Stimulated activated CD8-positive, alpha-beta memory T cell treated with anti-CD3 and anti-CD28 coated beads, Interleukin-4, amount 100 ng/mL, for 48 hours (primary cell): ENCODE data around the gene CEBPZ.
"Not testable (repeated sequence)": the region's sequence is repeated elsewhere in the genome, so short reads cannot be mapped to it uniquely, and the experiment has no call there.

Experiments
- DNase-seq: peaks from one replicate; pipeline ENCODE4 v3.0.0-alpha.2; 2020

CEBPZ gene

DNA sequence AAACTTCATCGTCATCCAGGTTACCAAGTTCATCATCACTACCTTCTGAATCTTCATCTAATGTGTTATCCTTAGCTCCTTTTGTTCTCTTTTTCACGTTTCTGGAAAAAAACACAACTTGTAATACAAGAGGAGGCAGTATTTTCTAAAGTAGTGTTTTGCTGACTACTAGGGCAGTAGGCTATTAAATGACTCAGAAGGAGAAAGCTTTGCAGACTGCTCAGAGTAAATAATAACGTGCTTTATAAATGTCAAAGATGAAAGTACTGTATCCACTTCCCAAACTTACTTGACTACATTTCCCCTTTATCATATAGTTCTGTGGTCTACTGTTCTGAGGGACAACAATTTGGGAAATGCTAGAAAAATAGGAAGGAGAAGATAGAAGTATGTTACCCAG is 19.5 kb downstream of the CEBPZ start:
- DNase-seq = no peak

DNA sequence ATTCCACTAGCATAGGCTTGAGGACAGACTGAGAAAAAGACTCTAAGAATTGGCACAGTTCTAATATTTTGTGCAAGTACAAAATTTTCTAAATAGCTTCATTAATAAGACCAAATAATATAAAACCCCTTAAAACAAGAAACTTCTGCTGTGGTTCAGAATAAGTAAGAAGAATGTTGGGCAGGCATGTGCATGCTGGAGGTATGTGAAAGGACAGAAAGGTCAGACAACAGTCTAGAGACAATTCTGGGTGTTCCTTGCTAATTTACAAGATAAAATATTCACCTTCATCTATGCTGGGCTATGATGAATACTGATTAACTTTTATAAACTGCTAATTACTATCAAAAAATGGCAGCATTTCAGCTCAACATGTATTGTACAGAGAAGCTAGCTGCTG is 20.2 kb downstream of the CEBPZ start:
- no peak for DNase-seq

DNA sequence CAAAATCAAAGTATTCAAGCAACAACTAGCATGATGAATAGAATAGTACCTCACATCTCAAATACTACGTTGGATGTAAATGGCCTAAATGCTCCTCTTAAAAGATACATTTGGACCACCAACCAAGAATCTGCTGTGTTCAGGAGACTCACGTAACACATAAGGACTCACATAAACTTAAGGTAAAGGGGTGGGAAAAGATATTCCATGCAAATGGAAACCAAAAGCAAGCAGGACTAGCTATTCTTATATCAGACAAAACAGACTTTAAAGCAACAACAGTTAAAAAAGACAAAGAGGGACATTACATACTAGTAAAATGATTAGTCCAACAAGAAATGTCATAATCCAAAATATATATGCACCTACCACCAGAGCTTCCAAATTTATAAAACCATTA is 24.6 kb downstream of the CEBPZ start:
- DNase-seq = not testable (repeated sequence)

DNA sequence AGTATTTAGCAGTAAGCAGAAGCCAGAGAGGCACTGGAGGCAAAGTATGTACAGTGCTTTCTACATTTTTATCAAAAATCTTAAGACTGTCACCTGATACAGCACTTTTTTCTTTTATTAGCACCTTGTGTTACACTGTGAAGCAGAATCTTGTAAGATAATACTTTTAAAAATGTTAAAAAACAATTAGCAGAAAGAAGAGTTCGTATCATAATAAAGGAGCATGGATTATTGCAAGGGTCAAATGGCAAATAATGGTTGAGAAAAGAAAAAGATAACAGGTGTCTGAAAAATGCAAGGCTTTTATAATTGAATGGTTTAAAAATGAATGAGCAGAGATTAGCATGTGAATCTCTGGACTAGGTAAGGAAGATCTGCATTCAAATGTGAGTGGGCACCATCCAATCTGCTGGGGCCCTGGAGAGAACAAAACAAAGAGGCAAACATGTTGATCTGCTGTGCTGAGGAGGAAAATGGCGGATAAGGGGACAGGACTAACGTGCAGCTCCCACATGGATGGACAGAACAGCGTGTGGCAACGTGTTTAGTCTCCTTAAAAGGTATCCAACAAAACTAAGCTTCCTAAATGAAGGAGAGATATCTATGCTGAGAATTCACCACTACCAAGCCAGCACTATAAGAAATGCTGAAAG is 25.6 kb downstream of the CEBPZ start:
- DNase-seq = no peak

DNA sequence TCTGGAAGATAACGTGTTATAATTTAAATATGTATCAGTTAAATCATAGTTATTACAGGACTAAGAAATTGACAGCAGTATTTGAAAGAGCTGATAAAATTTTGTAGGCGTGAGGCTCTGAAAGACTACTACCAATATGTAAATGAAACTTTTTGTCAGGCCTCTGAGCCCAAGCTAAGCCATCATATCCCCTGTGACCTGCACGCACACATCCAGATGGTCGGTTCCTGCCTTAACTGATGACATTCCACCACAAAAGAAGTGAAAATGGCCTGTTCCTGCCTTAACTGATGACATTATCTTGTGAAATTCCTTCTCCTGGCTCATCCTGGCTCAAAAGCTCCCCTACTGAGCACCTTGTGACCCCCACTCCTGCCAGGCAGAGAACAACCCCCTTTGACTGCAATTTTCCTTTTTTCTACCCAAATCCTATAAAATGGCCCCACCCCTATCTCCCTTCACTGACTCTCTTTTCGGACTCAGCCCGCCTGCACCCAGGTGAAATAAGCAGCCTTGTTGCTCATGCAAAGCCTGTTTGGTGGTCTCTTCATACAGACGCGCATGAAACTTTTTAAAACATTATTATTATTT is 26.2 kb downstream of the CEBPZ start:
- not testable (repeated sequence) for DNase-seq

DNA sequence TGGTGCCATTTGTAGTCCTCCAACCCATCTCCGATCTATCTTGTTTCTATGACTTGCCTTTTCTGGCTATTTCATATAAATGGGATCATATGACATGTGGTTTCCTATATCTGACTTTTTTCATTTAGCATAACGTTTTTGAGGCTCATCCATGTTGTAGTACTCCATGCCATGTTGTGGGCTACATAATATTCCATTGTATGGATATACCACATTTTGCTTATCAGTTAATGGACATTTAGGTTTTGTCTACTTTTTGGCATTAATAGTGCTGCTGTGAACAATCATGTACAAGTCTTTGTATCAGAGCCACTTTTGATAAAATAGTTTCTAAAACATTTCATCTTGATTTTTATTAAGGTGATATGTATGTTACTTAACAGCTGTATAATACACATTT is 27.7 kb downstream of the CEBPZ start:
- no peak for DNase-seq

DNA sequence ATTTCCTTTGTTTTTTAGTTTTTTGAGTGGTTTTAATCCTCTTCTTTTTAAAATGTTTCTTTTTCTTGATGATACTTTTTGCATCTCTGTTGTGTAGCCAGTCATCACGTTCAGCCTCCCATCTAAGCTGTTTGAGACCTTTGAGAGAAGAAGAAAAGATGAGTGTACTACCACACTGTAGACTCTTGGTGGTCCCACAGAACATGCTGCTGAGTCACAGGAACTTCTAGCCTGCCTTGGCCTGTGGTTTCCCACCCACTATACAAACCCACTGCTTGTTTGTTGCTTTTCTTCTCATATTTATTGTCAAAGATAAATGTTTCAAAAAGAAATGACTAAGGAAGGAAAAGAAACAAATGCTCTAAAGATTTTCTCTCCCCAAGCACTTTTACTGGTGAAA is 29.6 kb downstream of the CEBPZ start:
- peak; percentile 65 for DNase-seq

DNA sequence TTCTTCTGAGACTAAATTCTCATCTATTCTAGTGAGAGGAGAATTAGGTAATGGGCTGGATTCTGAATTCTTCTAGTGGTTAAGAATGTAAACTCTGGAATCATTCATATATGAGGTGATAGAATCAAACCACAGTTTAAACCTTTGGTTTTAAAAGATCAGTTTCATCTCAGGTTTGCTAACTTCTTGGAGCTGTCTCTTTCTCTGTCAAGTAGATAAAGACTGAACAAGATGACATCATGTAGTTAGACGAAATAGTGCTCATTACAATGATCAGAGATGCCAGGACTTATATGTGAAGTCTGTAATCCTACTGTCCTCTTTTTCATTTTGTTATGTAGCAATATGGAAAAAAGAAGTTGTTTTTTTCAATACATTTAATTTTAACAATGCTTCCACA is 30.2 kb downstream of the CEBPZ start:
- DNase-seq = no peak

DNA sequence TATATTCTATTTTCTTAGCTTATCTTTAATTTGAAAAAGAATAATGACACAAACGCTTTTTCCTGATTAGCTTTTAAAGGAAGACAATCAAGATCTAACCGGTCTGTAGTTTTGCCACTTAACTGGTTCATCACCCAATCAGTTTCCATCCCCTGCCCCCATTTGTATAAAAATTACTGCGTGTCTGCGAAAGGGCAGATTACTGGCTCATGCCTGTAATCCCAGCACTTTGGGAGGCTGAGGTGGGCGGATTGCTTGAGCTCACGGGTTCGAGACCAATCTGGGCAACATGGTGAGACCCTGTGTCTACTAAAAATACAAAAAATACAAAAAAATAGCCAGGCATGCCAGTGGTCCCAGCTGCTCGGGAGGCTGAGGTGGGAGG is 32.7 kb downstream of the CEBPZ start:
- no peak for DNase-seq

DNA sequence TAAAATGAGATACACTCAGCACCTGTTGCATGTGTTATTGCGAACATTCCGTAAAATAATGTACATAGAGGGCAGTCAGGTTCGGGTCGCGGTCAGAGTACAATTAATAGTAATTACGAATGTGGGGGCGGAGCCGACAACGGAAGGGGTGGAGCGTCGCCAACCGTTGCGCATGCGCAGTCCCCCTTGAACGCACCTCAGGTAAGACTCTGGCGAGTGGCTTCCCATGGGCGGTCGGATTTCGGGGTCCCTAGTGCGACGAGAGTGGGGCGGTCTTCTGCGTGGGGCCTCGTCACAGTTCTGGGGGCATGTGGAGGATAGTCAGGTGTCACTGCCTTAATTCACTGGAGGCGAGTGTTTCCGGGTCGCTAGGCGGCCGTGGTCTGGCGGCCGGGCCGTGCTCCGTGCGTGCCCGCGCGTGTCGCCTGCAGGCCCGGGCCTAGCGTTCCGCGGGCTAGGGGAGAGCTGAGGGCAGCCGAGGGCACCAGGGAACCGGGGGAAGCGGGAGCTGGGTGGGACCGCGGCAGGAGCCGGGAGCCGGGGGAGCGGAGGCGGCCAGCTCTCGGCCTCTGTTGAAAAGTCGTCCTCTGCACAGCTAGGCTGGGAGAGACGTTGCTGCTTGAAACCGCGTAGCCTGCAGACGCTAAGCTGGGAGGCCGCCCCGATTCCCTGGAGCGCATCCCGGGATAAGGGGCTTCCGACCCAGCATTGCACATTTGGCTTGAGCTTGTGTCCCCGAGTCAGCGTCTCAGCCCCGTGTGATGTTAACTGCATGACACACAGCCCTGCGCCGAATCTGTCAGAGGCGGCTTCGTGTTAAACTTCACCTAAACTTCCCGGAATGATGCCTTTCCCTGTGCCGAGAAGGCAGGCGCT is 34.8 kb downstream of the CEBPZ start, which contains the start of gene CEBPZOS:
Gene CEBPZOS, plus strand, starts transcription at position 177 of the 876 bp plus-strand sequence. CDS start 3,209 bp downstream, outside the sequence.
- DNase-seq = peak; percentile 95

DNA sequence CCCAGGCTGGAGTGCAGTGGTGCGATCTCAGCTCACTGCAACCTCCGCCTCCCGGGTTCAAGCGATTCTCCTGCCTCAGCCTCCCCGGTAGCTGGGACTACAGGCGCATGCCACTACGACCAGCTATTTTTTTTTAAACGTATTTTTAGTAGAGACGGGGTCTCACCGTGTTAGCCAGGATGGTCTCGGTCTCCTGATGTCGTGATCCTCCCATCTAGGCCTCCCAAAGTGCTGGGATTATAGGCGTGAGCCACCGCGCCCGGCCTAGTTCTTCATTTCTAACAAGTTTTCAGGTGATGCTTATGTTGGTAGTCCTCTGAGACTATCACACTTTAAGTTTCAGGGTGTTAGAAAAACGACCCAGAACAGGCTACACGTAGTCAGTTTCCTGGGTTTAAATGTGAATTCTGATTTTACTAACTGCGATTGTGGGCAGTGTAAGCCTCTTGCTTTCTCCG is 35.5 kb downstream of the CEBPZ start:
- not testable (repeated sequence) for DNase-seq

DNA sequence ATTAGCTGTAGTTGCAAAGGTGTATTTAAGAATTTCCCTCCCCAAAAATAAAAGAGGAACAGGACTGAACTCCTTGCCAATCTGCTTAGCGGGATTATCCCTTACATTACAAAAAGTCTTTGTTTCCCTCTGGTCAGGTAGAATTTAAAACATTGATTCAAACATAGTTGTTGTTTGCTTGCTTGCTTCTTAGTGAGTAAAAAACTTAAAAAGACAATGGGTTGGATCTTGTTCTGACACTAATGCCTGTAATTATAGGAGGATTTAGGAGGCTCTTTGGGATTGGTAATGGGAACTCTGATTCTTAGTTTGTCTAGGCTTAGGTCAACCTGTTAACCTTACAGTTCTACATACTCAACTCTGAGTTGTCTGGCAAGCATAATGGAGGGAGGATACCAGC is 38.8 kb downstream of the CEBPZ start:
- DNase-seq = no peak

DNA sequence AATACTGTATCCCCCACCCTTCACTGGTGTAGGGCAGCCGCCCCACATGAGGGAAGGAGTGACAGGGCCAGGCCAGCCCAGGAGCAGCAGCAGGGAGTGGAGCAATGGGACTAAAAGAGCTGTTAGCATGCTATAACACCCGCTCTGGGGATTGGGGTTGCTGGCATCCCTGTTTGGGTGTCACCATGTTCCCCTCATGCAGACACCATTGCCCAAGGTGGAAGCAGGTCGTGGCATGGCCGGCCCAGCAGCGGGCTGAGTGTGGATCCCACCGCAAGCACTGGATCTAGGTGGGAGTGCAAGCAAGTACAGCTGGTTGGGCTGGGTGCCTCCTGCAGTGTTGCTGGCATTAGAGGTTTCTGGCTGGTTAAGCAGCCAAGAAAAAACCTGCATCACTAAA is 39.6 kb downstream of the CEBPZ start:
- DNase-seq = no peak

DNA sequence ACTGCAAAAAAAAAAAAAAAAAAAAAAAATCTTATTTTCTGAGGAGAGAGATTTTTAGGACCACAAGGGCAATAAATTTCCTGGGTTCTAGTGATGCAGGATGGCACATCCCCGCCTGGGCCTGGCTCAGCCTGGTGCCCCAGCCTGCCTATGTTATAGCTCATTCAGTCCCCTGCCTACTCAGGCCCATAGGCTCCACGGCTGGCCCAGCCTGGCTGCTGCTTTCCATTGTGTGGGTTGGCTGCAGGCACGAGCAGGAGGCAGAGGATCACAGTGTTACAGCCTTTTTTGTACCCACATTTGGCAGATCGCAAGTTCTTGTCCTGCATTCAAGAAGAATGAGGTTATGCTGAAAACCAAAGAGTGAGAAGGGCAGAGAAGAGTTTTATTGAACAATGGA is 40.1 kb downstream of the CEBPZ start:
- DNase-seq = no peak

DNA sequence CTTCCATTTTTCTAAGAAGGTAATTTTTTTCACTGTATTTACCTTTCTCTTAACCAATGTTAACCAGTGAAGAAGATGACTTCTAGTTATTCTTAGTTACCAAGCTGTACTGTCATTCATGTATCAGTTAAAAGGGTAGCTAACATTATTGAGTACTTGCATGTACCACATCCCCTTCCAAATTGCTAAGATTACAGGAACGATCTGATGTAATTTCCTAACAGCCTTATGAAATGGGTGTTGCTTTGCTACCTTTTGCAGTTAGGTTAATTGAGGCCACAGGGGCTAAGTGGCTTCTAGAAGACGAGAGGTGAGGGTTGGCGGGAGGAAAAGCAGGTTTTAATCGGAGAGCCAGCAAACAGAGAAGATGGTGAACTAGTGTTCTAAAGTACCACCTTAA is 41.1 kb downstream of the CEBPZ start:
- DNase-seq = no peak

DNA sequence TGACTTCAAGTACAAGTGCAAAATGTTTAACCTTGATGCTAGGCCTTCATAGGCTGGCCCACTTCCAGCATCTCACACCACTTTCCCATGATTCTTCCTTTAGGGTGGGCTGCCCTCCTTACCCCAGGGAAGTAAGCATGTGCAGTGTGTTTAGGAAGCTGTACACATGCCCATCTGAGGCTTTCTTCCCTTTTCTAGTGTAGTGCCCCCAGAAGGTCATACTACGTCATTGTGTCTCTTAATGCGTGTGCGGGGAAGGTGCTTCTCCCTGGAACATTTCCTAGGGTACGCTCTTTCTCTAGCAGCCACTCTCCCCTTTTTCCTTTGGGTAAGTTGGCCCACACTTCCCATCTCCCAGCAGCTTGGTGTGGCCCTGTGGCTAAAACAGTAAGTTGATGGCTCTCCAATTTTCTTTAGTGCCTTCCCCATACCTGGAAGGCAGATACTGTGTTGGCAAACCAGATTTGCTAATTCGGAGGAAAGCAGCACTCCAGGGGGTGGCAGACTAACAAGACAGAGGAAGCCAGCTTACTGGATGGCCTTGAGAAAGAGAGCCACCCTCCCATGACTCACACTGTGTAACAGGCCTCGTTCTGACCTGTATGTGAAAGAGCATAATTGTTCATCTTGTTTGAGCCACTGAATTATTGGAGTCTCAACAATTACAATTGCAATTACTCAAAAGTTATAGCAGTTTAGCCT is 41.8 kb downstream of the CEBPZ start:
- DNase-seq = no peak

DNA sequence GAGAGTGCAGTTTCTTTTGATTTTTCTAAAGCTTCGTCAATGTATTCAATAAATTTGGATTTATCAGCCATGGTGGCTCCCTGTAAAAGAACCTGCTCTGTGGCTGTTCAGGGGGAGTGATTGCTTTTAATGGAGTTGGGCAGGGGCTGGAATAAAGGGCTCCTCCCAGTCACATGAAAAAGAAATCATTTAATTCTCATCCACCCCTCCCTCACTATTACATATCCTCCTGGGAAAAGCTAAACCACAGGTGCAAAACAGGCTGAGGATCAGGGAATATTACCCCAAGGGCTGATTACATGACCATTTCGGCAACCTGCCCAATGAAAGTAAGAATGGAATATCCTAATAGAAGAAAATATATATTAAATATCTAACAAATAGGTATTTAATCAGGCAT is 42.8 kb downstream of the CEBPZ start, which contains the start of gene SULT6B1:
Gene SULT6B1, minus strand, starts transcription at position 101 of the 400 bp plus-strand sequence. Its CDS starts 30 bp downstream, at position 71.
- no peak for DNase-seq

DNA sequence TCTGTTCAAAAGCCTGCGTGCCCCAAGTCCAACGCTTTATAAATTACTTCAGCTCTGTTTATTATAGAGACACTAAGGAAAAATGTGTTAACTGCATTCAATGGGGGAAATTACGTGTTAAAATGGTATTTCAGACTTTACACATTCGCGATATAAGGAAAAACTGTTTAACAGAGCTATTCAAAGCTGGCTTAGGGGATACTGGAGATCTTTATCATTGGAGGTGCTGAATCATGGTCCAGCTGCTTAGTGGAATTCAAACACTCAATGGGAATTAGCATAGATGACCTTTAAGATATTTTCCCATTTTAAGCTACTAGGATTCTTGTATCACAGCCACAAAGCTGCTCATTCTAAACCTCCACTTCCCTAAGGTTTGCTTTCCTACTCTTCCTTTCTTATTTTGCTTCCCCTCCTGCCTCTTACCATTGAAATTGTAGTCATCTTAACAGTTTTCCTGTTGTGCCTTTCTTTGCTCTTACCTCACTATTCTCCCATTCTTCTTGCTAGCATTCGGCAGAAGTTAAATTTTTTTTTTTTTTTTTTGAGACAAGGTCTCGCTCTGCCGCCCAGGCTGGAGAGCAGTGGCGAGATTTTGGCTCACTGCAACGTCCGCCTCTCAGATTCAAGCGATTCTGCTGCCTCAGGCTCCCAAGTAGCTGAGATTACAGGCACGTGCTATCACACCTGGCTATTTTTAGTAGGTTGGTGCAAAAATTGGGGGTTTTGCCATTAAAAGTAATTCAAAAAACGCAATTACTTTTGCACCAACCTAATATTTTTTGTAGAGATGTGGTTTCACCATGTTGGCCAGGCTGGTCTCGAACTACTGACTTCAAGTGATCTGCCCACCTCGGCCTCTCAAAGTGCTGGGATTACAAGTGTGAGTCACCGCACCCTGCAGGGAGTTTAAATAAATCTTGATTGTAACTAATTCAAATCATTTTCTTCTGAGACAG is 49.4 kb downstream of the CEBPZ start:
- DNase-seq = no peak

DNA sequence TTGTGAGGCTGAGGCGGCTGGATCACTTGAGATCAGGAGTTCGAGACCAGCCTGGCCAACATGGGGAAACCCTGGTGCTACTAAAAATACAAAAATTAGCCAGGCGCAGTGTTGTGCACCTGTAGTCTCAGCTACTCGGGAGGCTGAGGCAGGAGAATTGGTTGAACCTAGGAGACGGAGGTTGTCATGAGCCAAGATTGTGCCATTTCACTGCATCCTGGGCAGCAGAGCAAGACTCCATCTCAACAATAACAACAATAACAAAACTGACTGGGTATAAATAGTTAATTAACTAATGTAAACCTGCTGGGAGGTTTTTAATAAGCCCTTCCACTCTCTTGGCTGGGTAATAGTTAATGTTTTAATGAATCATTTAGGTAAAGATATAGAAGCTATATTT is 50.8 kb downstream of the CEBPZ start:
- no peak for DNase-seq

DNA sequence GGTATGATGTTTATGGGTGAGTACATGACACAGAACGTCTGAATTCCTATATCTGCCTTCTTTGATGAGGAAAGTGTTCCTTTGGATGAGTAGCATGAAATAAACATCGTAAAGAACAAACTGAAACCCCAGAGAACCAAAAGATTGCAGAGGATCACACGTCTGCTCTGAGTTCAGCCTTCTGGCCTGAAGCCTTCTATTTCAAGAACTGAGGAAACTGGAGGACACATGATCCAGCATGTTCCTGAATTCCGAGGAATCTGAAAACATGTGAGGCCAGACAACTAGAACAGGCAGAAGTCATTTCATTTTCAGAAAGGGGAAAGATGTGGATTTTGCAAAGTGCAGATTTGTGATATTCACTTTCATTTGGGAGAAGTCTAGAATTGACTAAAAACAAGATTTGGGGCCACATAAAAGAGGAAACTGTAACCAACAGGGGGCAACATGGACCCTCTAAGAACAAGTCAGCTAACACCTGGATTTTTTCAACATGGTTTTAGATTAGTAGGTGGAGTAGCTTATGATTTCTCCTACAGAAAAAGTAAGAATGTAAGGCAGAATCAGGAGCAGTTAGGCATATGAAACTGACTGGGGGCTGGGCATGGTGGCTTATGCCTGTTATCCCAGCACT is 51.3 kb downstream of the CEBPZ start:
- no peak for DNase-seq

DNA sequence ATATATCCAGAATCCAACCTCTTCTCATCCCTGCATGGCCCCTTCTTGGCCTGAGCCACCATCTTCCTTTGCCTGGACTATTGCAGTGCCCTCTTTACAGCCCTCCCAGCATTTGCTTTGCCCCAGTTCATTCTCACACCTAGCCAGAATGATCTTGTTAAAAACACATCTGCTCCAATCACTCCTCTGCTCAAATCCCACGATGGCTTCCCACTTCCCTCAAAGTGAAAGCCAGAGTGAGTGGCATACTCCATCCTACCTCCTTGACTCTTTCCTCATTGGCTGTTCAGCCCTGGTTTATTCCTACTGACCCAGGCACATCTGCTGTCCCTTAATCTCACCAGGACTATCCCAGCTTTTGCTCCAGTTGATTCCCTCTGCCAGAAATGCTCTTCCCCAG is 57.7 kb downstream of the CEBPZ start:
- no peak for DNase-seq

DNA sequence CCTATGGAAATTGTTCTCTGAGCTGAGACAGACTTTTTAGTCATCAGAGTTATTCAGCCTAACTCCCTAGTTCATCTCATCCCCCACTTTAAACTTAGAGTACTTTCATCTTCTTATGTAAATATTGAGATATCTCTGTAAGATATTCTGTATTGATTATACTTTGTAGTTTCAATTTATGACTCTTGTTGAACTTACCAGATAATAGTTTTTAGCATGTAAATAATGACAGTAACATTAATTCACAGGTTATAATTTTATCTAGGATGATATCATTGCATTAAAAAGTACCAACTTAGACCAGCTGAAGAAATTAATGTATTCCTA is 59.8 kb downstream of the CEBPZ start:
- DNase-seq = no peak
